Suprapubic skin (tissue), 4 donors: ENCODE measurements around the gene TGFBRAP1.

Experiments
- EP300 ChIP-seq: sonication (generic); formaldehyde crosslinking; IDR thresholded peaks from one replicate; pipeline ENCODE4 v1.6.1; 2017; ENCODE audit warnings: antibody characterized with exemption
- POLR2A ChIP-seq, 2 donors: fragments of 450-650 bp; IDR thresholded peaks; one replicate each; pipeline ENCODE4 v1.6.1; 2017; ENCODE audit warnings: antibody characterized with exemption in 2 of 2, mild to moderate bottlenecking in 2 of 2, moderate library complexity in 2 of 2
- POLR2AphosphoS5 ChIP-seq, 3 donors: sonication (generic); formaldehyde crosslinking; IDR thresholded peaks; one replicate each; pipeline ENCODE4 v1.6.1; 2017; ENCODE audit warnings: antibody characterized with exemption in 3 of 3
- TF ChIP-seq, protein P1 (sequence below), 2 donors: fragments of 200-600 bp in 1 of 2; fragments of 450-650 bp in 1 of 2; sonication (generic) in 1 of 2; IDR thresholded peaks; one replicate each; pipeline ENCODE4 v1.5.1; 2016 to 2019; ENCODE audit warnings: antibody characterized with exemption in 2 of 2, mild to moderate bottlenecking in 1 of 2, moderate library complexity in 1 of 2

- TF ChIP-seq, protein P1, sequence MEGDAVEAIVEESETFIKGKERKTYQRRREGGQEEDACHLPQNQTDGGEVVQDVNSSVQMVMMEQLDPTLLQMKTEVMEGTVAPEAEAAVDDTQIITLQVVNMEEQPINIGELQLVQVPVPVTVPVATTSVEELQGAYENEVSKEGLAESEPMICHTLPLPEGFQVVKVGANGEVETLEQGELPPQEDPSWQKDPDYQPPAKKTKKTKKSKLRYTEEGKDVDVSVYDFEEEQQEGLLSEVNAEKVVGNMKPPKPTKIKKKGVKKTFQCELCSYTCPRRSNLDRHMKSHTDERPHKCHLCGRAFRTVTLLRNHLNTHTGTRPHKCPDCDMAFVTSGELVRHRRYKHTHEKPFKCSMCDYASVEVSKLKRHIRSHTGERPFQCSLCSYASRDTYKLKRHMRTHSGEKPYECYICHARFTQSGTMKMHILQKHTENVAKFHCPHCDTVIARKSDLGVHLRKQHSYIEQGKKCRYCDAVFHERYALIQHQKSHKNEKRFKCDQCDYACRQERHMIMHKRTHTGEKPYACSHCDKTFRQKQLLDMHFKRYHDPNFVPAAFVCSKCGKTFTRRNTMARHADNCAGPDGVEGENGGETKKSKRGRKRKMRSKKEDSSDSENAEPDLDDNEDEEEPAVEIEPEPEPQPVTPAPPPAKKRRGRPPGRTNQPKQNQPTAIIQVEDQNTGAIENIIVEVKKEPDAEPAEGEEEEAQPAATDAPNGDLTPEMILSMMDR (IDR thresholded peaks at IDR 0.05), result no peak
- TF ChIP-seq POLR2AphosphoS5 (IDR thresholded peaks at IDR 0.05), result no peak
- no peak for TF ChIP-seq POLR2A (IDR thresholded peaks at IDR 0.05)
- TF ChIP-seq EP300, result no peak
Observed at GRCh38 chr2:105290981-105291660, 38.4 kb downstream of the TGFBRAP1 start.
